IPS-15b (cell line): ENCODE results near the gene TAF11L3.
"Not testable (repeated sequence)": the region's sequence is repeated elsewhere in the genome, so short reads cannot be mapped to it uniquely, and the experiment has no call there.

Source experiments
- H3K27me3 ChIP-seq: one replicate; pipeline ENCODE4 v1.6.1; 2013; ENCODE audit warnings: low read length; ENCODE audit not compliant: control insufficient read depth, insufficient read depth
- H3K36me3 ChIP-seq: one replicate; pipeline ENCODE4 v1.6.1; 2013; ENCODE audit warnings: low read length; ENCODE audit not compliant: control insufficient read depth, insufficient read depth
- H3K4me1 ChIP-seq: one replicate; pipeline ENCODE4 v1.6.1; 2013; ENCODE audit warnings: mild to moderate bottlenecking, low read length; ENCODE audit not compliant: control insufficient read depth, insufficient read depth
- H3K4me3 ChIP-seq: one replicate; pipeline ENCODE4 v1.5.1; 2013; ENCODE audit warnings: low read depth, low read length
- H3K9ac ChIP-seq: one replicate; pipeline ENCODE4 v1.6.1; 2013; ENCODE audit warnings: low read depth, mild to moderate bottlenecking, low read length
- H3K9me3 ChIP-seq: one replicate; pipeline ENCODE4 v1.6.1; 2013; ENCODE audit warnings: mild to moderate bottlenecking, low read length; ENCODE audit not compliant: control insufficient read depth, insufficient read depth

The TAF11L3 gene

DNA sequence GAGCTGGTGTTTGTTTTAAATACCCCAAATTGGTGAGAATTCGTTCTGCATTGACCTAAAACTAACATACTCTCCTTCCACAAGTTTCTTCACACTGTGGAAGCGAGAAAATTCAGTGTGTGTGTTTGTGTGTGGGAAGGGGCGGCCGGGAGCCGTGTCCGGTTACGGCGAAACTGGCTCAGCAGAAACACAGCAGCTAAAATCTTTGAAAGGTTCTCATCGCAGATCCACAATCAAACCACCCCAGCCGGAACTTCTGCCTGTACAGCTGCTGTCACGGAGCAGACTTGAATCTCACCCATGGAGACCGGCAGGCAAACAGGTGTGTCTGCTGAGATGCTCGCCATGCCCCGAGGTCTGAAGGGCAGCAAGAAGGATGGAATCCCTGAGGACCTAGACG, at the start of gene TAF11L3:
Gene TAF11L3 (plus strand): TSS at position 301 of the 400 bp plus-strand sequence.
- not testable (repeated sequence) for H3K4me1 ChIP-seq, H3K9me3 ChIP-seq, H3K27me3 ChIP-seq, H3K9ac ChIP-seq, H3K36me3 ChIP-seq, H3K4me3 ChIP-seq

DNA sequence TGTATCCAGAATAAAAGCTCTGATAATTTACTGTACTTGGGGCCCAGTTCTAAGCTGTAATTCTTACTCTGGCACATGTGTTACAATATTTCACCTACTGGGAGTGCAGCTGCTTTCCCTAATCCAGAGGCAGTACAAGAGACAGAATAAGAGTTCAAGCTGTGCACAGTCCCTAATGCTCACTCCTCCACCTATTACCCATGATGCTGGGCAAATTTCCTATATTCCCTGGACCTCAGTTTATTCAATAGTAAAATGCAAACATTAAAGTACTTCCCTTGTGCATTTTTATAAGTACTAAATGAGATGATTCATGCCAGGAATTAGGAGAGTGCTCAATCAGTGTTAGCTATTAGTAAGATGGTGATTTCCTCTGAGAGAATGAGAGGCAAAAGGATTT, 48.1 kb upstream of the TAF11L3 start:
- no peaks in the 10 kb centered on the region for H3K4me1 ChIP-seq
- H3K4me3 ChIP-seq: no peak overlapping the region
- no peaks in the 10 kb centered on the region for H3K27me3 ChIP-seq
- no peaks in the 10 kb centered on the region for H3K36me3 ChIP-seq
- H3K9me3 ChIP-seq: no peaks in the 10 kb centered on the region
- no peak overlapping the region for H3K9ac ChIP-seq

DNA sequence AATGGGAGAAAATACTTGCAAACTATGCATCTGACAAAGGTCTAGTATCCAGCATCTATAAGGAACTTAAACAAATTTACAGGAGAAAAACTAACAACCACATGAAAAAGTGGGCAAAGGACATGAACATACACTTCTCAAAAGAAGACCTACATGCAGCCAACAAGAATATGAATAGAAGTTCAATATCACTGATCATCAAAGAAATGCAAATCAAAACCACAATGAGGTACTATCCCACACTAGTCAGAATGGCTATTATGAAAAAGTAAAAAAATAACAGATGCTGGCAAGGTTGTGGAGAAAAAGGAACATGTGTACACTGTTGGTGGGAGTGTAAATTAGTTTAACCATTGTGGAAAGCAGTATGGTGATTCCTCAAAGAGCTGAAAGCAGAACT, 43.1 kb upstream of the TAF11L3 start:
- not testable (repeated sequence) for H3K9me3 ChIP-seq, H3K9ac ChIP-seq, H3K4me3 ChIP-seq, H3K36me3 ChIP-seq, H3K4me1 ChIP-seq, H3K27me3 ChIP-seq

- Histone ChIP-seq H3K9me3 (no peaks in the 10 kb centered on the region), H3K9ac (no peak overlapping the region), H3K36me3 (no peaks in the 10 kb centered on the region), H3K4me3 (no peak overlapping the region), H3K27me3 (no peaks in the 10 kb centered on the region), H3K4me1 (peaks cover 5% of the 10 kb centered on the region)
Measured at GRCh38 chr5:17477043-17477442, 41.1 kb upstream of the TAF11L3 start.

- H3K9me3 ChIP-seq: no peaks in the 10 kb centered on the region
- no peaks in the 10 kb centered on the region for H3K36me3 ChIP-seq
- no peak overlapping the region for H3K9ac ChIP-seq
- no peaks in the 10 kb centered on the region for H3K27me3 ChIP-seq
- peaks cover 5% of the 10 kb centered on the region for H3K4me1 ChIP-seq
- no peak overlapping the region for H3K4me3 ChIP-seq
Measured at GRCh38 chr5:17477573-17478265, 40.4 kb upstream of the TAF11L3 start.

GRCh38 chr5:17481378-17481777, 36.8 kb upstream of the TAF11L3 start:
- peaks cover 5% of the 10 kb centered on the region for H3K4me1 ChIP-seq
- H3K4me3 ChIP-seq: no peak overlapping the region
- no peaks in the 10 kb centered on the region for H3K27me3 ChIP-seq
- H3K36me3 ChIP-seq: no peaks in the 10 kb centered on the region
- H3K9ac ChIP-seq: no peak overlapping the region
- H3K9me3 ChIP-seq: no peaks in the 10 kb centered on the region

- Histone ChIP-seq H3K27me3 (no peaks in the 10 kb centered on the region), H3K4me1 (peaks cover 5% of the 10 kb centered on the region), H3K9me3 (no peaks in the 10 kb centered on the region), H3K4me3 (no peak overlapping the region), H3K9ac (no peak overlapping the region), H3K36me3 (no peaks in the 10 kb centered on the region)
Measured at GRCh38 chr5:17482790-17483189, 35.4 kb upstream of the TAF11L3 start.

DNA sequence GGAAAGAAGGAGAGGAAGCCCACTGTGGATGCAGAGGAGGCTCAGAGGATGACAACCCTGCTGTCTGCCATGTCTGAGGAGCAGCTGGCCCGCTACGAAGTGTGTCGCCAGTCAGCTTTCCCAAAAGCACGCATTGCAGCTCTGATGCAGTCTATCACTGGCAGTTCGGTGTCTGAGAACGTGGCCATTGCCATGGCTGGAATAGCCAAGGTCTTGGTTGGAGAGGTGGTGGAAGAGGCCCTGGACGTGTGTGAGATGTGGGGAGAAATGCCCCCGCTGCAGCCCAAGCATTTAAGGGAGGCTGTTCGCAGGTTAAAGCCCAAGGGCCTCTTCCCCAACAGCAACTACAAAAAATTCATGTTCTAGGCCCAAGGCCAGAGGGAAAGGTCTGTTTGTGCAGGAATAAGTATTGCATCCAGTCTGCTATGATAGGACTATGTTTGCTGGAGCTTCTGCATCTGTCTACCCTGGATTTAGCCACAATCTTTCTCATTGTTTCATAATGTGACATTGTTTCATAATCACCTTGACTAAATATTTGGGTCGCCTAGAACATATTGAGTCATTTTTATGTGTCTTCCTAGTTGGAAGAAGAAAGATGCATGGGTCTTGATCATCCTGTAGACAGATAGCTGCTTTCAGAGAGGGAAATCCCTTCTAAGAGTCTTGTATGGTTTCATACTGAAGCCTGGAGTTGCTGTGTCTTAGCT, 31.5 kb upstream of the TAF11L3 start:
- H3K36me3 ChIP-seq, H3K9me3 ChIP-seq, H3K4me1 ChIP-seq, H3K9ac ChIP-seq, H3K4me3 ChIP-seq, H3K27me3 ChIP-seq: not testable (repeated sequence)

- H3K36me3 ChIP-seq: no peaks in the 10 kb centered on the region
- no peaks in the 10 kb centered on the region for H3K27me3 ChIP-seq
- H3K9ac ChIP-seq: no peak overlapping the region
- no peaks in the 10 kb centered on the region for H3K4me1 ChIP-seq
- no peaks in the 10 kb centered on the region for H3K9me3 ChIP-seq
- no peak overlapping the region for H3K4me3 ChIP-seq
Measured at GRCh38 chr5:17487174-17487512, 31.0 kb upstream of the TAF11L3 start.

GRCh38 chr5:17491257-17491656, 26.9 kb upstream of the TAF11L3 start:
- not testable (repeated sequence) for H3K36me3 ChIP-seq, H3K4me1 ChIP-seq, H3K9ac ChIP-seq, H3K9me3 ChIP-seq, H3K27me3 ChIP-seq, H3K4me3 ChIP-seq

DNA sequence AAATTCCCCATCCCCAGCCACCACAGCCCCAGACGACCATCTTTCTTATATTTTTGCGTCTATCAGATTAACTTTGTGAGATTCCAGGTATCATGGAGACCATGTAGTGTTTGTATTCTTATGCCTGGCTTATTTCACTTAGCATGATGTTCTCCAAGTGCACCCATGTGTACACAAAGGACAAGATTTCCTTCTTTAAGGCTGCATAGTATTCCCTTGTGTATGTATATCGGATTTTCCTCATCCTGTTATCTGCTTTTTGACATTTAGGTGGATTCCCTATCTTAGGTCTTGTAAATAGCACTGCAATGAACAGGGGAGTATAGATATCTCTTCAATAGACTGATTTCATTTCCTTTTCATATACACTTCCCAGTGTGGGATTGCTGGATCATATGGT, 25.4 kb upstream of the TAF11L3 start:
- Histone ChIP-seq H3K27me3 (no peaks in the 10 kb centered on the region), H3K4me1 (no peaks in the 10 kb centered on the region), H3K9me3 (no peaks in the 10 kb centered on the region), H3K9ac (no peak overlapping the region), H3K36me3 (no peaks in the 10 kb centered on the region), H3K4me3 (no peak overlapping the region)

- Histone ChIP-seq H3K36me3 (no peaks in the 10 kb centered on the region), H3K9ac (no peak overlapping the region), H3K9me3 (no peaks in the 10 kb centered on the region), H3K4me1 (no peaks in the 10 kb centered on the region), H3K4me3 (no peak overlapping the region), H3K27me3 (no peaks in the 10 kb centered on the region)
Measured at GRCh38 chr5:17497446-17497845, 20.7 kb upstream of the TAF11L3 start.
